Breast epithelium (tissue), 3 donors: ENCODE results near the gene NRN1L. TPM values are rescaled to one million over a fixed set of nuclear protein-coding genes. Genes with fewer than 3 reads are reported as not detected.

ENCODE experiments used
- total RNA-seq, 3 donors: library from RNA; depleted of rRNA; stranded (reverse); fragments of >200 nt; gene quantifications; one replicate each; pipeline ENCODE4 v1.1.0, GENCODE V29; 2016

NRN1L gene
- total RNA-seq, 3 donors from 2014 or later, result 1.3 to 1.4 TPM; not detected in 1

Other genes with a start within 250 kb of the NRN1L start
- 1 to 10 TPM in 2 of 3 donors, under 1 TPM in 1; 0.96 to 2.3 (median 1.6) TPM for gene CARMIL2, start 239.7 kb upstream of the NRN1L start, total RNA-seq
- 10 to 100 TPM; 19.4 to 20.6 (median 19.8) TPM for gene ACD, start 224.6 kb upstream of the NRN1L start, total RNA-seq
- 1 to 10 TPM; 6.4 to 8.5 (median 7.2) TPM for gene PARD6A, start 223.9 kb upstream of the NRN1L start, total RNA-seq
- 10 to 100 TPM; 18.6 to 21.0 (median 20.1) TPM for gene ENKD1, start 218.1 kb upstream of the NRN1L start, total RNA-seq
- gene C16orf86, start 218.1 kb upstream of the NRN1L start, total RNA-seq, result 10 to 100 TPM in 2 of 3 donors, 1 to 10 TPM in 1; 7.2 to 18.1 (median 11.1) TPM
- gene GFOD2, start 165.6 kb upstream of the NRN1L start, total RNA-seq, result 10 to 100 TPM; 11.4 to 22.0 (median 21.4) TPM
- 10 to 100 TPM in 2 of 3 donors, 1 to 10 TPM in 1; 7.7 to 13.2 (median 13.1) TPM for gene RANBP10, start 78.3 kb upstream of the NRN1L start, total RNA-seq
- gene TSNAXIP1, start 78.0 kb upstream of the NRN1L start, total RNA-seq, result 1 to 10 TPM; 1.1 to 4.2 (median 3.9) TPM
- gene THAP11, start 42.6 kb upstream of the NRN1L start, total RNA-seq, result 10 to 100 TPM; 51.1 to 57.8 (median 53.0) TPM
- 100 to 1,000 TPM in 1 of 3 donors, 10 to 100 TPM in 2; 91.5 to 168 (median 94.8) TPM for gene NUTF2, start 38.0 kb upstream of the NRN1L start, total RNA-seq
- gene CENPT, start 37.2 kb upstream of the NRN1L start, total RNA-seq, result 10 to 100 TPM; 35.0 to 52.0 (median 51.5) TPM
- 10 to 100 TPM; 43.3 to 57.0 (median 53.6) TPM for gene EDC4, start 11.8 kb upstream of the NRN1L start, total RNA-seq
- gene PSKH1, start 8.4 kb downstream of the NRN1L start, total RNA-seq, result 10 to 100 TPM; 17.3 to 20.5 (median 17.4) TPM
- gene CTRL, start 47.0 kb downstream of the NRN1L start, total RNA-seq, result 1 to 10 TPM; 1.0 to 2.6 (median 1.8) TPM
- gene PSMB10, start 52.0 kb downstream of the NRN1L start, total RNA-seq, result 10 to 100 TPM; 32.1 to 46.2 (median 34.1) TPM
- 10 to 100 TPM; 11.8 to 18.6 (median 15.4) TPM for gene LCAT, start 59.2 kb downstream of the NRN1L start, total RNA-seq
- 10 to 100 TPM; 32.1 to 64.9 (median 53.6) TPM for gene SLC12A4, start 83.8 kb downstream of the NRN1L start, total RNA-seq
- under 1 TPM in 1 of 3 donors, not detected in 2; 0.29 TPM for gene DPEP3, start 95.6 kb downstream of the NRN1L start, total RNA-seq
- gene DPEP2, start 114.6 kb downstream of the NRN1L start, total RNA-seq, result 1 to 10 TPM; 1.3 to 7.7 (median 2.5) TPM
- not detected for gene DPEP2NB, start 131.0 kb downstream of the NRN1L start, total RNA-seq
- 1 to 10 TPM; 7.2 to 7.5 (median 7.5) TPM for gene DDX28, start 138.3 kb downstream of the NRN1L start, total RNA-seq
- gene DUS2, start 138.4 kb downstream of the NRN1L start, total RNA-seq, result 10 to 100 TPM in 1 of 3 donors, 1 to 10 TPM in 2; 6.9 to 10.5 (median 7.7) TPM
- gene NFATC3, start 200.5 kb downstream of the NRN1L start, total RNA-seq, result 10 to 100 TPM; 52.0 to 64.2 (median 60.6) TPM